GM21515 (cell line): ENCODE results near the gene URI1.
A peak's percentile ranks its signal among the peaks of the same experiment; 100 is the strongest.
"Not testable (repeated sequence)": the region's sequence is repeated elsewhere in the genome, so short reads cannot be mapped to it uniquely, and the experiment has no call there.

Source experiments
- ATAC-seq: cut with Tn5 transposase; IDR thresholded peaks from one replicate; pipeline ENCODE4 v1.9.1; 2021; ENCODE audit not compliant: unreplicated experiment

Gene URI1

DNA sequence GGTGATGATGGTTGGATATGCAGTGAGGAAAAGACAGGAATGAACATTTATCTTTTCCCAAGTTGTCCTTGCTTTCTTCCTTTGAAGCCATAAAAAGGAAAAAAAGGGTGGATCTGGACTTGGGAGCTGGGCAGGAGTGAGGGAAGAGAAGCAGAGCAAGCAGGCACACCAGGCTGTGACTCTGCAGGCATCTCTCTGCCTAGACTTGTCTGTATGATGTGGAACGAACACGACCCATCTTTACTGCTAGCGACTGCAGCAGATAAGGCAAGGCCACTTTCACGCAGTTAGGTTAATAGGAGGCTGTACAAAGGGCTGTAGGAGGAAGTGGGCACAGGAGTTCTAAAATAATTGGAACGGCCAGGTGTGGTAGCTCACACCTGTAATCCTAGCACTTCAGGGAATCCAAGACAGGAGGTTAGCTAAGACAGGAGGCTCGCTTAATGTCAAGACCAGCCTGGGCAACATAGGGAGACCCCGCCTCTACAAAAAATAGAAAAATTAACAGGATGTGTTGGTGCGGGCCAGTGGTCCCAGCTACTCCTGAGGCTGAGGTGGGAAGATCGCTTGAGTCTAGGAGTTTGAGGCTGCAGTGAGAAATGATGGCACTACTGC, 961 bp upstream of the URI1 start:
- no peak for ATAC-seq

DNA sequence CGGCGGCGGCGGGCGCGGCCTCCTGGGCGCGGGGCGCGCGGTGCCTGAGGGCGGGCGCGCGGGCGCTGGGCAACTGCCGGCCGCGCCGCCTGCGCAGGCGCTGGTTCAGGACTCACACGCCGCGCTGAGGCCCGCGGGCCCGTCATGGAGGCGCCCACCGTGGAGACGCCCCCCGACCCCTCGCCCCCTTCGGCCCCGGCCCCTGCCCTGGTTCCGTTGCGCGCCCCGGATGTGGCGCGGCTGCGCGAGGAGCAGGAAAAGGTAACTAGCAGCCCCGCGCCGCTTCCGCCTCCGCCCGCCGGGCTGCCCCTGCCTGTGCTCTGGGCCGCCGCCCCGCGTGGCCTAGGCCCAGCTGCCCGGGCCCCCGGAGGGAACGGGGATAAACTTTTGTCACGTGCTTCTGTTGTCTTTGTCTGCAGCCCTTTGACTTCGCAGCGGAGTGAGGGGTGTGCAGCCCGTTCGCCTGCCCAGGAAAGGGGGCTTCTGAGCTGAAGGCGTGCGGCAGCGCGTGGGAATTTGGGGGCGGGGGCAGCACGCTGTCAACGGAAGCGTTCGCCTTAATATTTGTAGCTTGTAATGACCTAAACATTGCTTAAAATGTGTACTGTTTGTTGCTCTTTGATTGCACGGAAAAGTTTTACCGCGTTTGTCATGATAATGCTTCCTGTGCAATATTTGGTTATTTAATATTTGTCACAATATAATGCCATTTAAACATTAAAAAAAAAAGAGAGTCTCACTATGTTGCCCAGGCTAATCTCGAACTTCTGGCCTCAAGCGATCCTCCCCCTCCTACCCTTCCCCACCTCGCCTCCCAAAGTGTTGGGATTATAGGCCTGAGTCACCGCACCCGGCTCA, 594 bp downstream of the URI1 start:
- ATAC-seq, result peak; percentile 81

GRCh38 chr19:29943615-29944014, 1.6 kb downstream of the URI1 start:
- no peak for ATAC-seq

GRCh38 chr19:29944390-29945012, 2.5 kb downstream of the URI1 start:
- no peak for ATAC-seq

GRCh38 chr19:29945017-29945416, 3.0 kb downstream of the URI1 start:
- ATAC-seq, result no peak

DNA sequence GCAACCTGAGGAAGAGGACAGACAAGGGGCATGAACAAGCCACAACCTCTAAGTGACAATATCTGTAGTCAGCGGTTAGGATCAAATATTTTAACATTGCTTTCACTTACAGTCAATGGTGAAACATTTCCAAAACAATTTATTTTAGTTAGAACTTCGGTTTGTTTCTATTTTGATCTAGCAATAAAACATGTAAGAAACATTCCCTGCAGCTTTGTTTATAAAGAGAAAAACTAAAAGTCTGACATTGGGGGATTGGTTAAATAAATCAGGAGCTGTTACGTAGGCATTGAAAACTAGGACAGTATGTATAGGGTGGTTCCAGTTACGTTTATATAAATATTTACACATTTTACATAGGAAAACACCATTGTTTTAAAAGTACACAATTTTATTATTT, 3.4 kb downstream of the URI1 start:
- no peak for ATAC-seq

- no peak for ATAC-seq
These were observed 4.6 kb downstream of the URI1 start for GRCh38 chr19:29946645-29947044.

GRCh38 chr19:29947871-29948270, 5.8 kb downstream of the URI1 start:
- ATAC-seq, result no peak

DNA sequence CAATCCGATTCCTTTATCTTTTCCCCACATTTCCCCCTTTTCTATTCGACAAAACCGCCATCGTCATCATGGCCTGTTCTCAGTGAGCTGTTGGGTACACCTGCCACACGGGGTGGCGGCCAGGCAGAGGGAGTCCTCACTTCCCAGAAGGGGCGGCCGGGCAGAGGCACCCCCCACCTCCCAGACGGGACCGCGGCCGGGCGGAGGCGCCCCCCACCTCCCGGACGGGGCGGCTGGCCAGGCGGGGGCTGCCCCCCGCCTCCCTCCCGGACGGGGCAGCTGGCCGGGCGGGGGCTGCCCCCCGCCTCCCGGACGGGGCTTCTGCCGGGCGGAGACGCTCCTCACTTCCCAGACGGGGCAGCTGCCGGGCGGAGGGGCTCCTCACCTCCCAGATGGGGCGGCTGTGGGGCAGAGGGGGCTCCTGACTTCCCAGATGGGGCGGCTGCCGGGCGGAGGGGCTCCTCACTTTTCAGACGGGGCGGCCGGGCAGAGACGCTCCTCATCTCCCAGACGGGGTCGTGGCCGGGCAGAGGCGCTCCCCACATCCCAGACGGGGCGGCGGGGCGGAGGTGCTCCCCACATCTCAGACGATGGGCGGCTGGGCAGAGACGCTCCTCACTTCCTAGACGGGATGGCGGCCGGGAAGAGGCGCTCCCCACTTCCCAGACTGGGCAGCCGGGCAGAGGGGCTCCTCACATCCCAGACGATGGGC, 6.9 kb downstream of the URI1 start:
- not testable (repeated sequence) for ATAC-seq

DNA sequence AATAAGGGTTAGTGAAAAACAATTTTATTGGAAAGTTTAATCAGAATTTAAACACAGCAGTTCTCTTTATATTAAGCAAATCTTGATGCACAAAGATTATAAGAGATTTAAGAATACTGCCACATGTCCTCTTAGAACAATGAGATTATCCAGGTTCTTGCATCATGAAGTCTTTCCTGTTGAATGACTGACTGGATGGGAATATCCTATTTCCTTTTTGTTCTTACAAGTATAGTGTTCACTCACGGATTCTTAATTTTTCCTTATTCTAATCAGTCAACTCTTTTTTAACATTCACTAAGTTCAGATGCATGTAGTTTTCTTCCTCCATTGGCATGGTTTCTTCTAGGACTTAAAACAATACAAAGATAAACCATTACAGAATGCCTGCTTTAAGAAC, 10.1 kb downstream of the URI1 start:
- ATAC-seq, result no peak

GRCh38 chr19:29952646-29953045, 10.6 kb downstream of the URI1 start:
- no peak for ATAC-seq

- ATAC-seq, result no peak
These were observed 11.6 kb downstream of the URI1 start for GRCh38 chr19:29953352-29954247.

DNA sequence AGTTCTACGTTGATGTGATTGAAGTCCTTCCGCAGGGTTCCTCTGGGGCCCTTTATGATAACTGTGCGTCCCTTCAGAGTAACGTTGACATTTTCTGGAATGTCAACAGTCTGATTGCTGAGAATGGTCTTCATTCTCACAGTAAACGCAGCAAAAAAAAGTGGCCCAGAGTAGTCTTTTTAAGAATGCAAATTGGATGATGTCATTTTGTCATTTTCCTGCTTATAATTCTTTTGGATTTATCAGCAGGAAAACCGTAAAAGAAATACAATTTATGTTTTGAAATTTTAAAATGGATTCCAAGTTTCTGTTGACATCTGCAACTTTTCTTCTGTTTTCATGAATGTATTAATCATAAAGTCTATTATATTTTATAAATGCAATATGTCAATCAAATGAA, 14.8 kb downstream of the URI1 start:
- no peak for ATAC-seq

DNA sequence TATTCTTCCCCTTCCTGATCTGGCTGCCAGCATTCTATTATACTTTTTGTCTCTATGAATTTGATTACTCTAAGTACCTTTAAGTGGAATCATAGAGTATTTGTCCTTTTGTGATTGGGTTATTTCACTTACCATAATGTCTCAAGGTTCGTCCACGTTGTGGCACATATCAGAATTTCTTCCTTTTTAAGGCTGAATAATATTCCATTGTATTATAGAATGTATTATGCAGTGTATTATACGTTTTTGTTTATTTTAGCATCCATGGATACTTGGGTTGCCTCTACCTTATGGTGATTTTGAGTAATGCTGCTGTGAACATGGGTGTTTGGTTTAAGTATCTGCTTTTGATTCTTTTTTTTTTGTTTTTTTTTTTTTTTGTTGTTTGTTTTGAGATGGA, 19.3 kb downstream of the URI1 start:
- no peak for ATAC-seq

DNA sequence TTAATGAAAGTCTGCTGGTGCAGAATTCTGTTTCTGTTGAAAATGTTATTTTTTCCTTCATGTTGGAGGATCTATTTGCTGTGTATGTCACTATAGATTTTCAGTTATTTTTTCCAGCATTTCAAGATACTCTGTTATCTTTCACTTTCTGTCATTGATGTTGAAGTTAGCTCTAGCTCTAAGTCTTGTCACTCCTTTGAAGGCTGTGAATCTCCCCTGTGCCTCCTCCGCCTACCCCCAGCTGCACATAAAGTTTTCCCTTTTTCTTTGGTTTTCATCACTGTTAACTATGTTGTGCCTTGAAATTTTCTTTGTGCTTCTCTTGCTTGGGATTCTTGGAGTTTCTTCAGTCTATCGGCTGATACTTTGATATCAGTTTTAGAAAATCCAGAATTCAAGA, 20.8 kb downstream of the URI1 start:
- no peak for ATAC-seq

DNA sequence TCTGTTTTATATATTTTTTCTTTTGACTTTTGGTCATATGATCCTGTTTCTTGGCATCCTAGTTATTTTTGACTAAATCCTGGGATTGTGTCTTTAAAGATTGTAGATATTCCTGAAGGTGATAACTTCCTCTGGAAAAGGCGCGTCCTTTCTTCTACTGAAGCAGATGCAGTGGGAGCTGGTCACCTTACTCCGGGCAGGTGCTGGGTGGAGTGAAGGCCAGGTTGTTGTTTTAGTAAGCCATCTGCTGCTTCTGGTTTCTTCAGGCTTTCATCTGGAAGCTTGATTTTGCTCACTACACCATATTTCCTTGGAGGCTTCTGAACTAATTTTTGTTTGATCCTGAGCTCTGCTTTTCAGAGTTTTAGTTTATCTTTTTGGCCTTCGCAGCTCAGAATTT, 21.5 kb downstream of the URI1 start:
- ATAC-seq, result no peak

DNA sequence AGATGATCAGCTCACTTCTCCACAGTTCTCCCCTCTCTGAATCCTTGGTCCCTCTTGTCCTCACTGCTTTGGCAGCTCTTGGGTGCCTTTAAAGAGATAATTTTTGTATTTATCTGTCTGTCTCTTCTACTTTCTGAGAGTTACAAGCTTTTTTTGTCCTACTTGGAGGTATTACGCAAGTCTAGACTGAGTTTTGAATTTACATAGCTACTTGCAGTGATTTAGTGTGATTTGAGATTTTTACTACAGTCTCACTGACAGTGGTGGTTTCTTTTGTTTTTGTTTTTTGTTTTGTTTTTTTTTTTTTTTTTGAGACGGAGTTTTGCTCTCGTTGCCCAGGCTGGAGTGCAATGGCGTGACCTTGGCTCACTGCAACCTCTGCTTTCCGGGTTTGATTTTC, 22.1 kb downstream of the URI1 start:
- ATAC-seq, result no peak

GRCh38 chr19:29965492-29965891, 23.5 kb downstream of the URI1 start:
- ATAC-seq, result no peak

DNA sequence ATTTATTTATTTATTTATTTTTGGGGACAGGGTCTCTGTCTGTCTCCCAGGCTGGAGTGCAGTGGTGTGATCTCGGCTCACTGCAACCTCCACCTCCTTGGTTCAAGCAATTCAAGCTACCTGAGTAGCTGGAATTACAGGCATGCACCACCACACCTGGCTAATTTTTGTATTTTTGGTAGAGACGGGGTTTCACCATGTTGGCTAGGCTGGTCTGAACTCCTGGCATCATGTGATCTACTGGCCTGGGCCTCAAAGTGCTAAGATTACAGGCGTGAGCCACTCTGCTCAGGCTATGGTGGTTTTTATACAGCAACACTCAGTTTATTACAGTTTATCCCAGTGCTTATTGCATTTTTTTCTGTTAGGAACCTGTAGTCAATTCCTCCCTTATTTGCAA, 24.1 kb downstream of the URI1 start:
- not testable (repeated sequence) for ATAC-seq

- no peak for ATAC-seq
These were observed 24.7 kb downstream of the URI1 start for GRCh38 chr19:29966588-29967249.
